HFFc6 (cell line): Measurements from ENCODE around the gene PPIL6. TPM values are rescaled to one million over a fixed set of nuclear protein-coding genes. Genes with fewer than 3 reads are reported as not detected.

Source experiments
- DNase-seq: peaks from one replicate; pipeline ENCODE4 v3.0.0-alpha.2; 2018
- H3K27ac Mint-ChIP-seq: 2 replicates; pipeline ENCODE4 v1.8.0; 2020; ENCODE audit warnings: mild to moderate bottlenecking, mixed read lengths
- H3K27me3 Mint-ChIP-seq: 2 replicates; pipeline ENCODE4 v1.8.0; 2021; ENCODE audit warnings: mild to moderate bottlenecking, moderate library complexity, mixed read lengths; ENCODE audit not compliant: insufficient read depth
- H3K36me3 Mint-ChIP-seq: 2 replicates; pipeline ENCODE4 v1.8.0; 2021; ENCODE audit warnings: low read depth, mixed read lengths
- H3K4me1 Mint-ChIP-seq: 2 replicates; pipeline ENCODE4 v1.8.0; 2020; ENCODE audit warnings: low read depth, mixed read lengths
- H3K4me3 Mint-ChIP-seq: 2 replicates; pipeline ENCODE4 v1.8.0; 2020; ENCODE audit warnings: mild to moderate bottlenecking, moderate library complexity, mixed read lengths
- H3K9me3 Mint-ChIP-seq: 2 replicates; pipeline ENCODE4 v1.8.0; 2020; ENCODE audit warnings: mild to moderate bottlenecking, mixed read lengths
- CTCF ChIP-seq: fragments of 200-600 bp; sonication (generic); IDR thresholded peaks from 2 replicates; pipeline ENCODE4 v1.5.0; 2021; ENCODE audit warnings: antibody characterized with exemption, mild to moderate bottlenecking
- total RNA-seq, 6 experiments: library from RNA; stranded (reverse); fragmentation: NEBNext Ultra II Directional; extraction: Animal tissue kit (Norgen Biotek cat#: 25700); gene quantifications; 2 replicates in 1 of 6; 3 replicates in 5 of 6; pipeline ENCODE4 v1.2.3, GENCODE V29; 2021

PPIL6 gene
- total RNA-seq, 6 experiments from 2014 or later, result 0.21 to 0.53 (median 0.43) TPM; not detected in 1

- H3K9me3 Mint-ChIP-seq, result no peaks in the 10 kb centered on the region
- H3K27me3 Mint-ChIP-seq, result peaks cover 13% of the 10 kb centered on the region
- no peak overlapping the region for H3K27ac Mint-ChIP-seq
- no peaks in the 10 kb centered on the region for H3K36me3 Mint-ChIP-seq
- no peaks in the 10 kb centered on the region; the same call in 1 of the 2 replicates for H3K4me1 Mint-ChIP-seq
- no peak overlapping the region for H3K4me3 Mint-ChIP-seq
- TF ChIP-seq CTCF, result peak; percentile 64
- DNase-seq, result no peak
Observed at GRCh38 chr6:109397020-109397419, 43.4 kb downstream of the PPIL6 start.

GRCh38 chr6:109396046-109396718 lies 44.2 kb downstream of the PPIL6 start:
- no peak overlapping the region; the same call in 1 of the 2 replicates for H3K27ac Mint-ChIP-seq
- no peaks in the 10 kb centered on the region for H3K9me3 Mint-ChIP-seq
- no peak overlapping the region for H3K4me3 Mint-ChIP-seq
- no peak for DNase-seq
- no peak for TF ChIP-seq CTCF
- no peaks in the 10 kb centered on the region for H3K36me3 Mint-ChIP-seq
- peaks cover 6% of the 10 kb centered on the region for H3K4me1 Mint-ChIP-seq
- H3K27me3 Mint-ChIP-seq, result peaks cover 13% of the 10 kb centered on the region

- no peak overlapping the region for H3K4me3 Mint-ChIP-seq
- H3K27me3 Mint-ChIP-seq, result peaks cover 14% of the 10 kb centered on the region
- H3K4me1 Mint-ChIP-seq, result peaks cover 12% of the 10 kb centered on the region
- H3K36me3 Mint-ChIP-seq, result no peaks in the 10 kb centered on the region
- H3K27ac Mint-ChIP-seq, result no peak overlapping the region
- TF ChIP-seq CTCF, result no peak
- no peaks in the 10 kb centered on the region for H3K9me3 Mint-ChIP-seq
- DNase-seq, result peak; percentile 16
Observed at GRCh38 chr6:109393886-109394281, 46.5 kb downstream of the PPIL6 start.

GRCh38 chr6:109393157-109393885 lies 47.1 kb downstream of the PPIL6 start:
- no peak overlapping the region for H3K27ac Mint-ChIP-seq
- H3K36me3 Mint-ChIP-seq, result no peaks in the 10 kb centered on the region
- peaks cover 17% of the 10 kb centered on the region for H3K27me3 Mint-ChIP-seq
- no peak overlapping the region for H3K4me3 Mint-ChIP-seq
- peaks cover 12% of the 10 kb centered on the region for H3K4me1 Mint-ChIP-seq
- no peak for DNase-seq
- H3K9me3 Mint-ChIP-seq, result no peaks in the 10 kb centered on the region
- TF ChIP-seq CTCF, result no peak

- H3K9me3 Mint-ChIP-seq, result no peaks in the 10 kb centered on the region
- no peak overlapping the region for H3K27ac Mint-ChIP-seq
- no peaks in the 10 kb centered on the region for H3K36me3 Mint-ChIP-seq
- TF ChIP-seq CTCF, result no peak
- H3K4me3 Mint-ChIP-seq, result no peak overlapping the region
- H3K27me3 Mint-ChIP-seq, result peaks cover 13% of the 10 kb centered on the region
- DNase-seq, result no peak
- peaks cover 16% of the 10 kb centered on the region for H3K4me1 Mint-ChIP-seq
Observed at GRCh38 chr6:109389650-109390274, 50.7 kb downstream of the PPIL6 start.
